Osteoblast (primary cell): Measurements from ENCODE around the gene FXYD3. TPM values are rescaled to one million over a fixed set of nuclear protein-coding genes. Genes with fewer than 3 reads are reported as not detected.

Experiments
- DNase-seq: peaks from one replicate; pipeline ENCODE4 v3.0.0; 2011; ENCODE audit warnings: low spot score, mixed read lengths; ENCODE audit not compliant: insufficient read length; ENCODE audit errors: missing footprints
- H2AFZ ChIP-seq: 2 replicates; pipeline ENCODE4 v1.6.0; 2011; ENCODE audit warnings: mild to moderate bottlenecking, low read length
- H3K27ac ChIP-seq: 2 replicates; pipeline ENCODE4 v1.5.1; 2011; ENCODE audit warnings: mild to moderate bottlenecking, low read depth, low read length, moderate library complexity
- H3K27me3 ChIP-seq: 2 replicates; pipeline ENCODE4 v1.6.0; 2012; ENCODE audit warnings: mild to moderate bottlenecking, control low read depth, inconsistent platforms, low read length, moderate library complexity; ENCODE audit not compliant: insufficient read depth
- H3K36me3 ChIP-seq: 2 replicates; pipeline ENCODE4 v1.5.1; 2011; ENCODE audit warnings: mild to moderate bottlenecking, low read length, control low read depth, moderate library complexity; ENCODE audit not compliant: insufficient read depth
- H3K4me1 ChIP-seq: 2 replicates; pipeline ENCODE4 v1.5.1; 2011; ENCODE audit warnings: mild to moderate bottlenecking, low read length, control low read depth, moderate library complexity; ENCODE audit not compliant: insufficient read depth
- H3K4me2 ChIP-seq: 2 replicates; pipeline ENCODE4 v1.6.0; 2011; ENCODE audit warnings: mild to moderate bottlenecking, low read length; ENCODE audit not compliant: insufficient read depth
- H3K4me3 ChIP-seq: fragments of 200-600 bp; sonication (generic); 3 replicates; pipeline ENCODE4 v1.5.1; 2012; ENCODE audit warnings: mild to moderate bottlenecking, low read length, inconsistent platforms; ENCODE audit not compliant: insufficient read depth
- H3K79me2 ChIP-seq: 2 replicates; pipeline ENCODE4 v1.6.0; 2012; ENCODE audit warnings: mild to moderate bottlenecking, low read length, control low read depth, inconsistent platforms; ENCODE audit not compliant: insufficient read depth
- H3K9me3 ChIP-seq: 2 replicates; pipeline ENCODE4 v1.5.1; 2011; ENCODE audit warnings: low read depth, low read length, control low read depth
- H4K20me1 ChIP-seq: 2 replicates; pipeline ENCODE4 v1.6.0; 2012; ENCODE audit warnings: mild to moderate bottlenecking, low read length, control low read depth; ENCODE audit not compliant: insufficient read depth
- total RNA-seq: library from RNA; depleted of rRNA; stranded (reverse); fragments of >200 nt; gene quantifications from 2 replicates; pipeline ENCODE4 v1.2.3, GENCODE V29; 2012
- TF ChIP-seq, protein P1 (sequence below): IDR thresholded peaks from 2 replicates; pipeline ENCODE4 v1.5.1; 2011; ENCODE audit warnings: mild to moderate bottlenecking, low read depth, low read length, moderate library complexity; ENCODE audit errors: extremely low read depth

The FXYD3 gene
- total RNA-seq, 1 donor: not detected

DNA sequence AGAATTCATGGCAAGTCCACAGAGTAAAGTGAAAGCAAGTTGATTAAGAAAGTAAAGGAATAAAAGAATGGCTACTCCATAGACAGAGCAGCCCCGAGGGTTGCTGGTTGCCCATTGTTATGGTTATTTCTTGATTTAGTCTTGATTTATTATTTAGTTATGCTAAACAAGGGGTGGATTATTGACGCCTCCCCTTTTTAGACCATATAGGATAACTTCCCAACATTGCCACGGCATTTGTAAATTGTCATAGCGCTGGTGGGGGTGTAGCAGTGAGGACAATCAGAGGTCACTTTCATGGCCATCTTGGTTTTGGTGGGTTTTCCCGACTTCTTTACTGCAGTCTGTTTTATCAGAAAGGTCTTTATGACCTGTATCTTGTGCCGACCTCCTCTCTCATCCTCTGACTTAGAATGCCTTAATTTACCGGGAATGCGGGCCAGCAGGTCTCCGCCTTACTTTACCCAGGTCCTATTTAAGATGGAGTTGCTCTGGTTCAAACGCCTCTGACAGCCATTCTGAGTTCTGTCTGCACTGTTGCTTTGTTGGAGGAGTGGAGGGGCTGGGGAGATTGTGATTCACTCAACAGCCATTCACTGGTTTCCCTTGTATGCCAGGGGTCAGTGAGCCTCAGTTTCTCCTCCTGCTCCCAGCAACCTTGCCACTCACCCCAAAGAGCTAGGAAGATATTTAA, 46.5 kb upstream of the FXYD3 start:
- Histone ChIP-seq H3K4me1 (no peaks in the 10 kb centered on the region), H3K27me3 (no peaks in the 10 kb centered on the region), H3K27ac (no peak overlapping the region), H3K4me2 (no peak overlapping the region), H4K20me1 (no peaks in the 10 kb centered on the region), H2AFZ (no peak overlapping the region), H3K79me2 (no peaks in the 10 kb centered on the region), H3K9me3 (peaks cover 3% of the 10 kb centered on the region), H3K4me3 (no peak overlapping the region), H3K36me3 (no peaks in the 10 kb centered on the region)
- no peak for DNase-seq
- TF ChIP-seq, protein P1, sequence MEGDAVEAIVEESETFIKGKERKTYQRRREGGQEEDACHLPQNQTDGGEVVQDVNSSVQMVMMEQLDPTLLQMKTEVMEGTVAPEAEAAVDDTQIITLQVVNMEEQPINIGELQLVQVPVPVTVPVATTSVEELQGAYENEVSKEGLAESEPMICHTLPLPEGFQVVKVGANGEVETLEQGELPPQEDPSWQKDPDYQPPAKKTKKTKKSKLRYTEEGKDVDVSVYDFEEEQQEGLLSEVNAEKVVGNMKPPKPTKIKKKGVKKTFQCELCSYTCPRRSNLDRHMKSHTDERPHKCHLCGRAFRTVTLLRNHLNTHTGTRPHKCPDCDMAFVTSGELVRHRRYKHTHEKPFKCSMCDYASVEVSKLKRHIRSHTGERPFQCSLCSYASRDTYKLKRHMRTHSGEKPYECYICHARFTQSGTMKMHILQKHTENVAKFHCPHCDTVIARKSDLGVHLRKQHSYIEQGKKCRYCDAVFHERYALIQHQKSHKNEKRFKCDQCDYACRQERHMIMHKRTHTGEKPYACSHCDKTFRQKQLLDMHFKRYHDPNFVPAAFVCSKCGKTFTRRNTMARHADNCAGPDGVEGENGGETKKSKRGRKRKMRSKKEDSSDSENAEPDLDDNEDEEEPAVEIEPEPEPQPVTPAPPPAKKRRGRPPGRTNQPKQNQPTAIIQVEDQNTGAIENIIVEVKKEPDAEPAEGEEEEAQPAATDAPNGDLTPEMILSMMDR: no peak

DNA sequence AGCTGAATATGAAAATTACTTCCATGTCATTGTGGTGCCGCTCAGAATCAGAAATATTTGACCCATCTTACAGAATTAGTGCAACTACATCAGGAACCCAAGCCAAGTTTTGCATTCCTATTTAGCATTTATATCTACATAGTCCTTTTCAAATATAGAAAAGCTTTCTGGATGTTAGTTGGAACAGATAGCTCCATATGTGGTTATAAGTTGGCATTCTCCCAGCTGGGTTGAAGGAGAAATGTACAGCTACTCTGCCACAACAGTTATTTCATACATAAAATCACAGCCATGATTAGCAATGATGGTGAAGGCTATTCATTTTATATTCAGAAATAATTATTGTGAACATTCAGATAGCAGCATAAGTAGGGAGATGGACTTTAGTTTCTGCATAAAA, 45.9 kb upstream of the FXYD3 start:
- Histone ChIP-seq H3K9me3 (peaks cover 3% of the 10 kb centered on the region), H3K27me3 (no peaks in the 10 kb centered on the region), H3K27ac (no peak overlapping the region), H3K36me3 (no peaks in the 10 kb centered on the region), H2AFZ (no peak overlapping the region), H3K4me2 (no peak overlapping the region), H3K4me3 (no peak overlapping the region), H3K4me1 (no peaks in the 10 kb centered on the region), H3K79me2 (no peaks in the 10 kb centered on the region), H4K20me1 (no peaks in the 10 kb centered on the region)
- TF ChIP-seq, protein P1: no peak
- DNase-seq: no peak

DNA sequence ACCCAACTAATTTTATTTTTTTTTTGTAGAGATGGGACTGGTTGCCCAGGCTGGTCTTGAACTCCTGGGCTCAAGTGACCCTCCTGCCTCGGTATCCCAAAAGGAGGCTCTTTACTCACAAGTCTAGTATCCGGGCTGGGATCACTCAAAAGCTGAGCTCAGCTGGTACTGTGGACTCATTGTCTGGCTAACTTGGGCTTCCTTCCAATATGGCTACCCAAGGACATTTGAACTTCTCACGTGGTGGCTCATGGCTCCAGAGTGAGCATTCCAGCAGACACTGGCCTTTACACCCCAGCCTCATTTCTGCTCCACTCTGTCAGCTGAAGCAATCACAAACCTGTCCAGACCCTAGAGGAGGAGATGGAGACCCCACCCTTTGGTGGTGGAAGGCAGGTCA, 45.2 kb upstream of the FXYD3 start:
- TF ChIP-seq, protein P1: no peak
- no peak overlapping the region for H2AFZ ChIP-seq
- no peaks in the 10 kb centered on the region for H3K79me2 ChIP-seq
- H3K4me1 ChIP-seq: no peaks in the 10 kb centered on the region
- no peak overlapping the region for H3K4me3 ChIP-seq
- peaks cover 3% of the 10 kb centered on the region for H3K9me3 ChIP-seq
- no peak overlapping the region for H3K4me2 ChIP-seq
- H3K27me3 ChIP-seq: no peaks in the 10 kb centered on the region
- H3K36me3 ChIP-seq: no peaks in the 10 kb centered on the region
- no peak for DNase-seq
- no peaks in the 10 kb centered on the region for H4K20me1 ChIP-seq
- H3K27ac ChIP-seq: no peak overlapping the region

DNA sequence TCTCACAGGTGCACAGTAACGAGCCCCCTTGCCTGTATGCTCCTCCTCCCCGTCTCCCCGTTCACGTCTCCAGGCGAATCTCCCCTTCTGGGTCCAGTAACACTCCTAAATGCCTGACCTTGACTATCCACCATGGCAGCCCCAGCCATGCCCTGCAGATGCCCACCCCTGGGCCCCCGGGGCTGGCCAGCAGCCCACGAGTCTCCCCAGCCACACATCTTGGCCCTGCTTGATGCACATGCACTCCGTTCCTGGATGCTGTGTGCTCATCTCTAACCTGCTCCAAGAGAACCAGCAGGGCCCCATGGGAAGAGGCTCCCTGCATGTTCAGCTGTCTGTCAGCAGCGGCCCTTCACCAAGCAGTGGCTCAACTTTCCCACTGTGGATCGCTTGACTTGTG, 42.1 kb upstream of the FXYD3 start:
- no peak overlapping the region for H3K4me2 ChIP-seq
- peak; percentile 47 for DNase-seq
- no peaks in the 10 kb centered on the region for H3K4me1 ChIP-seq
- H3K79me2 ChIP-seq: no peaks in the 10 kb centered on the region
- H3K36me3 ChIP-seq: no peaks in the 10 kb centered on the region
- H2AFZ ChIP-seq: no peak overlapping the region
- no peaks in the 10 kb centered on the region for H3K27me3 ChIP-seq
- no peak overlapping the region for H3K4me3 ChIP-seq
- H3K27ac ChIP-seq: no peak overlapping the region
- peaks cover 3% of the 10 kb centered on the region for H3K9me3 ChIP-seq
- TF ChIP-seq, protein P1: no peak
- H4K20me1 ChIP-seq: no peaks in the 10 kb centered on the region
